GM23248 (cell line): Measurements from ENCODE around the gene TGM1.

Experiments used
- EZH2 ChIP-seq: fragments of 200-600 bp; sonication (generic); IDR thresholded peaks from 2 replicates; pipeline ENCODE4 v1.6.1; 2018; ENCODE audit warnings: antibody characterized with exemption, mild to moderate bottlenecking; ENCODE audit not compliant: insufficient read depth, poor library complexity, severe bottlenecking
- EZH2phosphoT487 ChIP-seq: fragments of 200-600 bp; sonication (generic); IDR thresholded peaks from 2 replicates; pipeline ENCODE4 v1.6.1; 2018; ENCODE audit warnings: antibody characterized with exemption, moderate library complexity, mild to moderate bottlenecking, low read depth; ENCODE audit not compliant: insufficient read depth

DNA sequence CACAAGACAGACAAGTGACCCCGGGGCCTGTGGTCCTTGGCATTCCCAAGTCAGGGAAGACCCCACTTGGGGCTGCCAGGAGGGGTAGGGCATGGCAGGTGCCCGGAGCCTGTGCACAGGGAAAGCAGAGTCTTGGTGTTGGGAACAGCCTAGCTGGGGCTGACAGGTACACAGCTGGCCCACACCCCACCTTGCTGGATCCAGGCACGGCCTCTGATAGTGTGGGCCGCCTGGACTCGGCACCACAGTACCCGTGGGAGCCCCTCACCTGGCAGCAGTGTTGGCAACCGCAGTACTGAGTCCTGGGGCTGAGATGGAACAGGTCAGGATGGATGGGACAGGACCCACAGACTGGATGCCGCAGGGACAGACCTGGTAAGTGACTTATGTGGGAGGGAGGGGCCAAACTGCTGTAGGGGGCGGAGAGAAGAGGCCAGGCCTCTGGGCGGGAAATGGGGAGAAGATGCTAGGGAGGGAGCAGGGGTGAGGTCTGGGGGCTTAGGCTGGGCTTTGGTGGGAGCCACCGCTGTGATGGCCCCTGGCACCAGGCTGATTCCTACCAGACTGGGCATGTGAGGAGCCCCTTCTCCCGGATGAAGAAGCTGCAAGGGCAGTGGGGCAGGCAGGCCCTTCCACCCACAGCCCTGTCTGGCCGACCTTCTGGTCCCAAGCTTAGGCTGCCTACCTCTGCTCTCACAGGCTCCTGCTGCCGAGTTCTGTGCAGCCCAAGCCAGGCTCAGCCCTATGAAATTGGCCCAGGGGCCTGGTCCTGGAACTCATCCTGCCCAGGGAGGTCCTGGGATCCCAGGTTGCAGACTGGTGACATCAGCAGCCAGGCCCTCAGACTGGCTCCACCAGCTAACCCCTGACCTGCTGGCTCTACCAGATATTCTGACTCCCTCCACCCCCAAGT is at the start of gene TGM1:
- no peak for TF ChIP-seq EZH2phosphoT487
- no peak for TF ChIP-seq EZH2
